ENCODE measurements around the gene CTBP2.

The CTBP2 gene

GRCh38 chr10:125076121-125076825, 84.1 kb downstream of the CTBP2 start:
- Mint-ChIP-seq H3K4me1 (peaks cover 34% of the 10 kb centered on the region), H3K4me3 (no peak overlapping the region), H3K36me3 (ENCODE audit: low read depth) (peaks cover 71% of the 10 kb centered on the region), H3K9me3 (no peaks in the 10 kb centered on the region), H3K27me3 (ENCODE audit: low read depth) (no peaks in the 10 kb centered on the region), H3K27ac (peak overlapping the region; percentile 54 to 84 (median 76))
- TF ChIP-seq CTCF (IDR thresholded peaks at IDR 0.05; ENCODE audit: unreplicated experiment in 3 of 3) = no peak

GRCh38 chr10:125073996-125074395, 86.4 kb downstream of the CTBP2 start:
- no peak overlapping the region for H3K4me3 Mint-ChIP-seq
- no peak for TF ChIP-seq CTCF (IDR thresholded peaks at IDR 0.05; ENCODE audit: unreplicated experiment in 3 of 3)
- H3K27ac Mint-ChIP-seq = peak overlapping the region in 1 of 3 experiments; percentile 29
- H3K9me3 Mint-ChIP-seq = no peaks in the 10 kb centered on the region
- H3K27me3 Mint-ChIP-seq (ENCODE audit: low read depth) = no peaks in the 10 kb centered on the region
- H3K36me3 Mint-ChIP-seq (ENCODE audit: low read depth) = peaks cover 57% of the 10 kb centered on the region
- peaks cover 12% of the 10 kb centered on the region for H3K4me1 Mint-ChIP-seq

GRCh38 chr10:125072794-125073193, 87.6 kb downstream of the CTBP2 start:
- no peak for TF ChIP-seq CTCF (IDR thresholded peaks at IDR 0.05; ENCODE audit: unreplicated experiment in 3 of 3)
- no peaks in the 10 kb centered on the region for H3K9me3 Mint-ChIP-seq
- H3K27ac Mint-ChIP-seq = no peak overlapping the region
- no peaks in the 10 kb centered on the region for H3K27me3 Mint-ChIP-seq (ENCODE audit: low read depth)
- peaks cover 20% of the 10 kb centered on the region for H3K4me1 Mint-ChIP-seq
- no peak overlapping the region for H3K4me3 Mint-ChIP-seq
- peaks cover 56% of the 10 kb centered on the region for H3K36me3 Mint-ChIP-seq (ENCODE audit: low read depth)

- peaks cover 51% of the 10 kb centered on the region for H3K36me3 Mint-ChIP-seq (ENCODE audit: low read depth)
- H3K27me3 Mint-ChIP-seq (ENCODE audit: low read depth) = no peaks in the 10 kb centered on the region
- no peak for TF ChIP-seq CTCF (IDR thresholded peaks at IDR 0.05; ENCODE audit: unreplicated experiment in 3 of 3)
- peaks cover 23% of the 10 kb centered on the region for H3K4me1 Mint-ChIP-seq
- H3K27ac Mint-ChIP-seq = no peak overlapping the region
- no peak overlapping the region for H3K4me3 Mint-ChIP-seq
- no peaks in the 10 kb centered on the region for H3K9me3 Mint-ChIP-seq
Measured at GRCh38 chr10:125071008-125071407, 89.4 kb downstream of the CTBP2 start.

- Mint-ChIP-seq H3K27me3 (ENCODE audit: low read depth) (no peaks in the 10 kb centered on the region), H3K36me3 (ENCODE audit: low read depth) (peaks cover 29% of the 10 kb centered on the region), H3K9me3 (no peaks in the 10 kb centered on the region), H3K4me3 (no peak overlapping the region), H3K4me1 (peaks cover 45% of the 10 kb centered on the region), H3K27ac (peak overlapping the region; percentile 40 to 76 (median 69))
- TF ChIP-seq CTCF (IDR thresholded peaks at IDR 0.05; ENCODE audit: unreplicated experiment in 3 of 3) = no peak
Measured at GRCh38 chr10:125068406-125068805, 92.0 kb downstream of the CTBP2 start.

- Mint-ChIP-seq H3K9me3 (no peaks in the 10 kb centered on the region), H3K36me3 (ENCODE audit: low read depth) (peaks cover 23% of the 10 kb centered on the region), H3K4me3 (no peak overlapping the region), H3K27me3 (ENCODE audit: low read depth) (no peaks in the 10 kb centered on the region), H3K27ac (peak overlapping the region in 2 of 3 experiments; percentile 40 to 76), H3K4me1 (peaks cover 52% of the 10 kb centered on the region)
- TF ChIP-seq CTCF (IDR thresholded peaks at IDR 0.05; ENCODE audit: unreplicated experiment in 3 of 3) = no peak
Measured at GRCh38 chr10:125067764-125068163, 92.6 kb downstream of the CTBP2 start.
